Motor neuron (in vitro differentiated cells): Measurements from ENCODE around the gene ZNF648. TPM values are rescaled to one million over a fixed set of nuclear protein-coding genes. Genes with fewer than 3 reads are reported as not detected.
"Not testable (repeated sequence)": the region's sequence is repeated elsewhere in the genome, so short reads cannot be mapped to it uniquely, and the experiment has no call there.

ENCODE experiments used
- ATAC-seq, 8 experiments: fragments of 200-7000 bp; cut with Tn5 transposase; replicated peaks in 6 of 8; 2 replicates each; pipeline ENCODE4 v1.8.0; 2021; ENCODE audit warnings: mild to moderate bottlenecking in 8 of 8, moderate library complexity in 8 of 8
- H3K27ac ChIP-seq, 2 donors: fragments of 250-450 bp; sonication (Bioruptor Pico); 2 replicates each; pipeline ENCODE4 v1.9.0; 2021; ENCODE audit warnings: antibody characterized with exemption in 2 of 2, mild to moderate bottlenecking in 2 of 2, moderate library complexity in 1 of 2
- H3K4me1 ChIP-seq, 2 donors: fragments of 250-450 bp; sonication (Bioruptor Pico); replicated peaks in 1 of 2; 2 replicates each; pipeline ENCODE4 v1.6.1; 2021; ENCODE audit warnings: antibody characterized with exemption in 2 of 2, mild to moderate bottlenecking in 2 of 2, moderate library complexity in 1 of 2
- H3K4me3 ChIP-seq, 5 donors: fragments of 250-450 bp; sonication (Bioruptor Pico); 2 replicates each; pipeline ENCODE4 v1.9.0; 2021; ENCODE audit warnings: antibody characterized with exemption in 5 of 5, mild to moderate bottlenecking in 5 of 5, moderate library complexity in 4 of 5
- WGBS, 10 experiments: fragments of 450-650 bp; shearing (Covaris generic); methylation state at CpG; one replicate each; pipeline ENCODE4 v1.0.0; 2022; 5-methylcytosine and 5-hydroxymethylcytosine counted together
- in situ Hi-C, 9 experiments: fragments of 400-800 bp; cut with MboI; loops; one replicate each; pipeline ENCODE4 v1.15.0; 2021; ENCODE audit warnings: low sequenced_read_pairs in 9 of 9, low pct_unique_long_range_greater_than_20kb in 2 of 9; ENCODE audit not compliant: unreplicated experiment in 9 of 9
- total RNA-seq, 8 experiments: library from RNA; unstranded; fragments of 300-600 nt; gene quantifications; 2 replicates each; pipeline versions ENCODE4 v1.2.3 to v1.2.4, GENCODE V29; 2022

Gene ZNF648
- total RNA-seq, 8 experiments from 2014 or later = 0.11 to 1.2 (median 0.35) TPM; not detected in 3

DNA sequence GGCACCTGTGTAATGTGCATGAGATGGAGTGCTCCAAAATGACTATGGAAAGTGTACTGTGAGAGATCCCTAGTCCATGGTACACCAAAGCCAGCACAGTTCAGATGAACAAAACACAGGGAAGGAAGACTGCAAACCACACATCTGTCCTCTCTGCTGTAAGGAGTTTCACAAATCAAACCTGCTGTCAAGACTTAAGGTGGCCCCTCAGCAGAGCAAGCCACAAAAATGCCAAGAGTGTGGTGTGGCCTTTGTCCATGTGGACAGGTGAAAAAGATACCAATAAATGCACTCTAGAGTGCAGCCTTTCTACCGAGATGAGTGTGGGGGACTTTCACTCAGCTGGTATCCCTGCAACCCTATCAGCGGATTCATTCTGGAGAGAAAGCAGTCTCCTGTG lies 12.9 kb downstream of the ZNF648 start:
- in situ Hi-C loops = loop anchor here in 3 of 9 experiments (25.0 kb wide), 1 partner anchor 561 kb away; the partner anchor contains the start of gene CACNA1E (in 3 of the 3)
- WGBS, 10 experiments = 0 to 80% (median 47%) methylated on average over 1 to 2 of the region's 2 CpGs; no CpG with 5 or more reads in 4 of the 10 experiments
- ATAC-seq = no peak
- H3K4me3 ChIP-seq = no peak overlapping the region
- no peak overlapping the region for H3K27ac ChIP-seq
- peaks cover 2 to 3% of the 10 kb centered on the region in 2 donors for H3K4me1 ChIP-seq

DNA sequence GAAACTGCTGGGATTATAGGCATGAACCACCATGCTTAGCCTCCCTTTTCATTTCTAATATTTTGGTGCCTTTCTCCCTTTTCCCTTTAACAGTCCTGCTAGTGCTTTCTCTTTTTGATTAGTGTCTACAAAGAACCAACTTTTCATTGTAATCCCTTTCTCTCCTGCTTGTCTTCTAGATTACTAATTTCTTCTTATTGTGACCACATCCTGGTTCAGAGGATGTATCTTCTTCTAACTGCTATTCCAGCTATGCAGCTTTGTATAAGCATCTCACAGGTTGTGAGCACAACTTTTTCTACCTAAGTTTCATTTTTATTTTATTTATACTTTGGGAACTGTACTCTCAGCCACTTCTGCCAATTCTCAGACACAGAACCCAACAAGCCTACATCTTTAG lies 14.7 kb downstream of the ZNF648 start:
- H3K4me3 ChIP-seq = no peak overlapping the region
- in situ Hi-C loops = loop anchor here in 3 of 9 experiments (25.0 kb wide), 1 partner anchor 559 kb away; the partner anchor contains the start of gene CACNA1E (in 3 of the 3)
- ATAC-seq = no peak

GRCh38 chr1:182045481-182045880 lies 16.0 kb downstream of the ZNF648 start:
- in situ Hi-C loops = loop anchor here in 3 of 9 experiments (25.0 kb wide), 1 partner anchor 558 kb away; the partner anchor contains the start of gene CACNA1E (in 3 of the 3)
- H3K4me3 ChIP-seq, H3K4me1 ChIP-seq, ATAC-seq, H3K27ac ChIP-seq: not testable (repeated sequence)
- 49 to 100% (median 81%) methylated on average over 1 to 7 of the region's 8 CpGs; no CpG with 5 or more reads in 1 of the 10 experiments for WGBS, 10 experiments

More for the DNA sequence above, 14.7 kb downstream of the ZNF648 start:
- H3K4me1 ChIP-seq = no peaks in the 10 kb centered on the region
- no peak overlapping the region for H3K27ac ChIP-seq

GRCh38 chr1:182041615-182042014 lies 19.9 kb downstream of the ZNF648 start:
- no peak for ATAC-seq
- Histone ChIP-seq H3K27ac (no peak overlapping the region), H3K4me3 (no peak overlapping the region), H3K4me1 (no peaks in the 10 kb centered on the region)
- WGBS, 10 experiments = 0 to 97% (median 86%) methylated on average over 1 to 3 of the region's 3 CpGs; no CpG with 5 or more reads in 1 of the 10 experiments
- in situ Hi-C loops = loop anchor here in 3 of 9 experiments (25.0 kb wide), 1 partner anchor 554 kb away; the partner anchor contains the start of gene CACNA1E (in 3 of the 3)

DNA sequence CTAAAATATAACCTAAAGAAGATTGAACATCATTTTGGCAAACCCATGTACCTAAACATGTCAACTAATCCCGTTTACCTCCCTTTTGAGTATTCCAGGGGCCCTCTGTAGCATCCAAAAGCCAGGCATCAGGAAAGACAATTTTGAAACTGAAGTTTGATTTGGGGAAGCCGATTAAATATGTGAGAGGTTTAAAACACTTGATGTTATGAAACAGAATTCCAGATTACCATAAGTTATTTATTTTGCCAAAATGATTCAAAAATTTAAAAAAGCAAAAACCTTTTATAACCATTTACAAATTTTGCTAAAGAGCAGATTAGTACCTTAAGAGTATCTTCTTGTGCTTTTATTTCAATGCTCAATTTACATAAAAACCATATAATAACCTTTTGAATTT lies 23.3 kb downstream of the ZNF648 start:
- 0 to 81% (median 22%) methylated on average over 1 to 2 of the region's 2 CpGs; no CpG with 5 or more reads in 2 of the 10 experiments for WGBS, 10 experiments
- Histone ChIP-seq H3K27ac (no peak overlapping the region), H3K4me3 (no peak overlapping the region), H3K4me1 (no peaks in the 10 kb centered on the region)
- no peak for ATAC-seq
- in situ Hi-C loops = loop anchor here in 3 of 9 experiments (25.0 kb wide), 1 partner anchor 551 kb away; the partner anchor contains the start of gene CACNA1E (in 3 of the 3)

DNA sequence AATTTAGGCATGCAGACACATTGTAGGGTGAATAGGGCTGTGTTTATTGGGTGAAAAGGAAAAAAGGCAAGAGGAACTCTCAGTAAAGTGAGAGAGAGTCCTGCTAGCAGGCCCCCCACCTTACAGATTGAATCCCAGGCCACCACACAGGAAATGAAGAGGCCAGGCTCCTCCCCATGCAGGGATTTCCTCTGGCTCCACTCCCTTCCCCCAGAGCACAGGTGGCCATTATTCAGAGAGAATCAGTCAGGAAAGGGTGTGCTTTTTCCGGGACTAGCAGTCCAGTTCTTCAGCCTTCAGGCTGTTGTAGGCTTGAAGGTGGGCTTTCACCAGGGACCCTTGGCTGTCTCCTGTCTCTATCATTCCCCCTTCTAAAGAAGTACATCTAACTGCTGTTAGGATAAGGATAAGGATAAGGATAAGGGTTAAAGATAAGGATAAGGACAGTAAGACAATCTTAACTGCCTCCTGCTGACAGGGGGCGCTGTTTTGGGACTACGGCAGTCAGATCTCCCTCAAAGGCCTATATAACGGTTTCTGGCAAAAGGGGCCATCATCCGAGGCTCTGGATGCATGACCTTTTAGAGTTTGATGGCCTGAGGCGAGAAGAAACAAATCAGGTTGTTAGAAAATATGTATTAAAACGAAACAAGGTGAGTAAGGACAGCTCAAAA lies 26.3 kb downstream of the ZNF648 start:
- 0 to 80% (median 59%) methylated on average over 1 to 7 of the region's 7 CpGs for WGBS, 10 experiments
- H3K4me1 ChIP-seq = no peaks in the 10 kb centered on the region
- no peak for ATAC-seq
- no peak overlapping the region for H3K27ac ChIP-seq
- in situ Hi-C loops = loop anchor here in 3 of 9 experiments (25.0 kb wide), 1 partner anchor 548 kb away; the partner anchor contains the start of gene CACNA1E (in 3 of the 3)
- no peak overlapping the region for H3K4me3 ChIP-seq

DNA sequence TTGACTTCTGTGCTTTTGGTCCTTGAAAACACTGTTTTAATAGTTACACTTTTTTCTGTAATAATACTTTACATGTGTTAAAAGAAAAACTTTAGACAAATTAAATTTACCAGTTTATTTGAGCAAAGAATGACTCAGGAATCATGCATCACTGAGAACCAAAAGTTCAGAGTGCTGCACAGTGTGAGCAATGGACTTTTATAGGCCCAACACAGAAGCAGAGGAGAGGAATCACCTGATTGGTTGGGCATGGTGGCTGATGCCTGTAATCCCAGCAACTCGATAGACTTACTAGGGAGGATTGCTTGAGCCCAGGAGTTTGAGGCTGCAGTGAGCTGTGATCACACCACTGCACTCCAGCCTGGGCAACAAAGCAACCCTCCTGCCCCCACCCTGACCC lies 29.3 kb downstream of the ZNF648 start:
- 0 to 83% (median 43%) methylated on average over 1 of the region's 1 CpG; no CpG with 5 or more reads in 3 of the 10 experiments for WGBS, 10 experiments
- no peak for ATAC-seq
- Histone ChIP-seq H3K4me3 (no peak overlapping the region), H3K27ac (no peak overlapping the region), H3K4me1 (peaks cover 6 to 7% of the 10 kb centered on the region in 2 donors)
- in situ Hi-C loops = loop anchor here in 3 of 9 experiments (25.0 kb wide), 1 partner anchor 545 kb away; the partner anchor contains the start of gene CACNA1E (in 3 of the 3)

- in situ Hi-C loops = loop anchor here in 3 of 9 experiments (25.0 kb wide), 1 partner anchor 542 kb away; the partner anchor contains the start of gene CACNA1E (in 3 of the 3)
- peaks cover 6 to 7% of the 10 kb centered on the region in 2 donors for H3K4me1 ChIP-seq
- peak overlapping the region; percentile 17 to 57 for H3K27ac ChIP-seq
- H3K4me3 ChIP-seq = peak overlapping the region; percentile 42 to 56 (median 48)
- peak; percentile 90 to 95 (median 93) for ATAC-seq
- 0 to 2% (median 1%) methylated on average over 1 to 32 of the region's 68 CpGs; no CpG with 5 or more reads in 2 of the 10 experiments for WGBS, 10 experiments
Observed at GRCh38 chr1:182029379-182030331, 31.9 kb downstream of the ZNF648 start.

DNA sequence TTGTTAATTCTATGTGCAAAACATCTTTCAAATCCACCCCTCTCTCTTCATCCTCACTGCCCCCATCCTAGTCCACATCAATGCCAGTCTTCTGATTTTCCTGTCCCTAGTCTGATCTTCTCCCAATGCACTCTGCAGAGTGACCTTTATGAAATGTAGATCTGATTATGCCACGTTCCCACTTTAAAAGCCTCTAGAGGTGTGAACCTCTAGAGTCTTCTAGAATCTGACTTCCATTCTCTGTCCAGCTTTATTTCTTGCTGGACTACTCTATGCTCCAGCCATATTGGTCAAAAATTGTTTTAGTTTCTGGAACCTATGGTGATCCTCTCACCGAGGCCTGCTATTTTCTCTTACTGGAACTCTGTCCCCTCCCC lies 32.5 kb downstream of the ZNF648 start:
- no peak for ATAC-seq
- peak overlapping the region; percentile 42 to 56 (median 48) for H3K4me3 ChIP-seq
- peaks cover 6 to 7% of the 10 kb centered on the region in 2 donors for H3K4me1 ChIP-seq
- peak overlapping the region in 1 of 2 donors; percentile 17 for H3K27ac ChIP-seq
- WGBS, 10 experiments = 0 to 20% (median 0%) methylated on average over 1 to 2 of the region's 2 CpGs; no CpG with 5 or more reads in 2 of the 10 experiments
- in situ Hi-C loops = loop anchor here in 3 of 9 experiments (25.0 kb wide), 1 partner anchor 542 kb away; the partner anchor contains the start of gene CACNA1E (in 3 of the 3)

DNA sequence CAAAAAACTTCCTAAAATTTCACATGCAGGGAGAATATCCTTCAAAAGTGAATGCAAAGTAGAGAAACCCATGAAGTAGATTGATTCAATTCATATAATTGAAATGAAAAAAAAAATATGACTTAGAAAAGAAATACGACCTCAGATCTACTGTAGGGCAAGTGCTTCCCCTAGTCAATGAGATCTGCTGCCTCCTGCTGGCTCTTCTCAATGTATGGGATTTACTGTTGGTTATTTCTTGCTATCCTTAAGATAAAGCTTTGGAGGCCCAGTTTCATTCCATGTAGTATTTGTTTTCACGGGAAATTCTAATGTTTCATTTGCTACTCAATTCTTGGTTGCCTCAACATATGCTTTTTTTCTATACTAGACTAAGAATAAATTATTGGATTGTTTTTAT lies 46.2 kb downstream of the ZNF648 start:
- no peak for ATAC-seq

GRCh38 chr1:182010800-182011370 lies 50.6 kb downstream of the ZNF648 start:
- in situ Hi-C loops, ATAC-seq, H3K27ac ChIP-seq, H3K4me1 ChIP-seq, H3K4me3 ChIP-seq: not testable (repeated sequence)
- no CpG with 5 or more reads among the region's 37 CpGs for WGBS, 10 experiments

More for the DNA sequence above, 46.2 kb downstream of the ZNF648 start:
- in situ Hi-C loops = no loop called here
- Histone ChIP-seq H3K4me3 (no peak overlapping the region), H3K27ac (no peak overlapping the region), H3K4me1 (no peaks in the 10 kb centered on the region)
- 0 to 90% (median 76%) methylated on average over 1 to 2 of the region's 2 CpGs for WGBS, 10 experiments

GRCh38 chr1:182005398-182005797 lies 56.1 kb downstream of the ZNF648 start:
- WGBS, 10 experiments = 71 to 97% (median 94%) methylated on average over 1 to 3 of the region's 3 CpGs; no CpG with 5 or more reads in 5 of the 10 experiments
- H3K27ac ChIP-seq, in situ Hi-C loops, H3K4me3 ChIP-seq, H3K4me1 ChIP-seq, ATAC-seq: not testable (repeated sequence)
